GM21515 (cell line): ENCODE measurements around the gene MRPL44.

Experiments
- ATAC-seq: cut with Tn5 transposase; IDR thresholded peaks from one replicate; pipeline ENCODE4 v1.9.1; 2021; ENCODE audit not compliant: unreplicated experiment

The MRPL44 gene

GRCh38 chr2:223969856-223970255 lies 12.6 kb downstream of the MRPL44 start:
- no peak for ATAC-seq

DNA sequence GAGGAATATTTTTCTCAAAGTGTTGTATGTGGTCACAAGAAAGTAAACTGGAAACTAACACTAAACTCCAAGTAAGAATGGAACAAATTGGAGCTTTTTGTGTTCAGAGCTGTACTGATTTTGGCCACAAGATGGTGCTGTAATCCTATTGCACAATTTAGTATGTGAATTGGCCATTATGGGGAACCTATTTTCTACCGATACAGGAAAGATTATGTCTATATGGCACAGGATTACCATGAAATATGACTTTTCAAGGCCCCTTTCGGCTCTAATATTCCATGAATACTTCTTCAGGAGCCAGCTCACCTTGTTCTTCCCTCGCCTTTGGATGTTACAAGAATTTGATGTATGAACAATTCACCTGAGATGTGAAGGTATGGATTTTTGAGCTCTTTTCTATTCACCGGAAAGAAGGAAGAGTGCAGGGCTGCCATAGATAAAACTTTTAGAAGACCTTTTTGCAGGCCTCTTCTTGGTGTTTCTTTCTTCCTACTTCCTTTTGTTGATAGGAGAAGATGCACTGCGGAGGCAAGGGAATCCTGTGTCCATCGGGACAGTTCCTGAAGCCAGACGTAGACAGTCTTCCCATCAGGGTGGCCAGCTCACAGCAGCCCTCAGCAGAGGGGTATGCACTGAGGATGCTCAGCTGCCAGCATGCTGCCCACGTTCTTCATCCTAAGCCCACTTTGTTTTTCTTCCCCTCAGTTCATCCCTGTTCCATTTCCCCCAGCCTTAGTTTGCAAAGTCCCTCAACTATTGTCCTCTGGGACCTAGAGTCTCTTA lies 13.3 kb downstream of the MRPL44 start:
- peak; percentile 60 for ATAC-seq

GRCh38 chr2:223971731-223972130 lies 14.5 kb downstream of the MRPL44 start:
- no peak for ATAC-seq

DNA sequence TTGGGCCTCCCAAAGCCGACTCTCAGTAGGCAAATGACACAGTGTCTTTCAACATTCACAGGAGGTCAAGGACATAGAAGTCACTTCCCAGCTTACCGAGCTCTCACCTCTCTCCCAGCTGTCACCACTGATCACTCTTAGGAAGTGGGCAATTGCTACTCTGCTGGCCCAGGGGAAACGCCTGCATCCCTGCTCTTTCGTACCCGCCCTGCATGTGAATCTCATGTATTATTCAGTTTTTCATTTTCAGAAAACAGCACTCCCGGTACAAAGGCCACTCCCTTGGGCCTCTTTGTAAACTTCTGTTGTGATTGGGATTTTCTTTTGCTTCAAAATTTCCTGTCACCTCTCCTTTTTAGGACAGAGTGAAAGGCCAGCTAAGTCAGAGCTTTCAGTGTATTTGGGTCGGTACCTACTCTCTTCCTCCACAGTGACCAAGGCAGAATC lies 15.4 kb downstream of the MRPL44 start:
- ATAC-seq, result no peak

DNA sequence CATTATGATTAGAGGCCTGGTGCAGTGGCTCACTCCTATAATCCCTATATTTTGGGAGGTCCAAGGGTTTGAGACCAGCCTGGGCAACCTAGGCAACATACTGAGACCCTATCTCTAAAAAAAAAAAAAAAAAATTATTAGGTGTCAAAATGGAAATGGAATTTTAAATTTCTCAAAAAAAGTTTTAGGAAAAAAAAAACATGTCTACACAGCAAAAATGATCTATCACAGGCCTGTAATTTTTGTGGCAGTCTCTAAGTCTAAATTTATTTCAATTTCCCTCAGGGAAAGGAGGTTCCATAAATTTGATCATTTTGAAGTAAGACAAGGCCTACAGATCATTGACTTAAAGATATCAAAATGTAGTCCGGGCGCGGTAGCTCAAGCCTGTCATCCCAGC lies 16.3 kb downstream of the MRPL44 start:
- ATAC-seq, result no peak

- ATAC-seq, result no peak
Measured at GRCh38 chr2:223976635-223977226, 19.5 kb downstream of the MRPL44 start.

- no peak for ATAC-seq
Measured at GRCh38 chr2:223978451-223978850, 21.2 kb downstream of the MRPL44 start.

GRCh38 chr2:223979730-223980396 lies 22.6 kb downstream of the MRPL44 start:
- no peak for ATAC-seq

- ATAC-seq, result no peak
Measured at GRCh38 chr2:223980397-223980735, 23.1 kb downstream of the MRPL44 start.

DNA sequence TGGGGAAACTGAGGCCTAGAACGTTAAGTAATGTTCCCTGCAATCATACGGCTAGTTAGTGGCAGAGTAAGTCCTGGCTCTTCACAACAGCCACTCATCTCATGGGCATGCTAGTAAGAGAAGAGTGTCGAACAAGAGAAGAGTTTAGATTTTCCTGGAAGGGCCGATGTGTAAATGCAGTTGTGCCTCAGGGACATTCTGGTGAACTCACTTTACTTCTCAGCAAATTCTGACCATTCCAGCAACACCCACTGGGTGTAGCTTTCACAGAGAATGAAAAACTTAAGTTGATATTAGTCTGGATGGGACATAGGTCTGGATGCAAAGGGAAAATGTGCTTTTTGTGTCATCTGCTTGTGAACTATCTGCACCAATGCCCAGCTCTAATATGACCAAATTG lies 23.5 kb downstream of the MRPL44 start:
- ATAC-seq, result no peak

GRCh38 chr2:223981241-223981640 lies 24.0 kb downstream of the MRPL44 start:
- no peak for ATAC-seq

DNA sequence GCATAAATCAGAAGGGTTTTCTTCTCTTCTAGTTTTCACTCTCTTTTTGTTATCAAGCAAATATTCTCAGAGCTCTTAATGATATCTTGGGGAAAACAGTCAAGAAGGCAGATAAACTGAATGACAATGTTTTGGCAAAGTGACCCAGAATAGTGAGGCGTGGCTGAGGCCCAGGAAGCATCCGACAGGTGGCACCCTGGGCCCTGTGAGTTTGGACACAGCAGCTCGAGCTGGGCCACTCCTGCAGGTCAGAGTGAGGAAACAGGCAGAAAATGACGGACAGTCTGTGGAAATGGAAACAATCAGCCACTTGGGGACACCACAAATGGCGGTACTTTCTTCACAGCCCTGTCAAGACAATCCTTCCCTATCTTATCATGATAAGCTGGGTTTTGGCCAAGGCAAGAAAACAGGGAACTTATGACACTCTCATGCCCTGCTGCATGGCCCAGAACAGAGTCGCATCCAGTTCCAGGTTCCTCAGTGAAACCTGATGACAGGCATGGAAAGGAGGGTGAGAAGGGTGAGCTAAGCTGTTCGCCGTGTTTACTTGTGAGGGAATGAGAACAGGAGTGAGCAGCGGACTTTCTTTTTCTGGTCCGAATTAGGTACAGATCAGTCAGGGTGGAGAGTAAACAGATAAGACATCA lies 32.1 kb downstream of the MRPL44 start:
- ATAC-seq, result no peak

- ATAC-seq, result no peak
Measured at GRCh38 chr2:223989856-223990232, 32.6 kb downstream of the MRPL44 start.

DNA sequence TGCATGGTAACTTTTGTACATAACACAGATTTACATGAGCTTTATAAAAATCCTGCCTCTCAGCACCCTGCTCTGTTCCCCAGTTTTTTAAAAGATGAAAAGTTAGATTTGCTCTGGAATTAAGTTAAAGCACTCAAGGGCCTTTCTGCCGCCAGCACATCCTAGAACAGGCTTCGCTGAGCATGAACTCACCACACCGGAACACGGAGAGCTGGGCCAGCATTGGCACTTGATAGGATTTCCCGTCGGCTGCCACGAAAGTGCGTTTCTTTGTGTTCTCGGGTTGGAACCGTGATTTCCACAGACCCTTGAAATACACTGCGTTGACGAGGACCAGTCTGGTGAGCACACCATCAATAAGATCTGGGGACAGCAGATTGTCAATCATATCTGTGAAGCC lies 34.3 kb downstream of the MRPL44 start:
- no peak for ATAC-seq

GRCh38 chr2:223993634-223994232 lies 36.5 kb downstream of the MRPL44 start:
- ATAC-seq, result peak; percentile 83

DNA sequence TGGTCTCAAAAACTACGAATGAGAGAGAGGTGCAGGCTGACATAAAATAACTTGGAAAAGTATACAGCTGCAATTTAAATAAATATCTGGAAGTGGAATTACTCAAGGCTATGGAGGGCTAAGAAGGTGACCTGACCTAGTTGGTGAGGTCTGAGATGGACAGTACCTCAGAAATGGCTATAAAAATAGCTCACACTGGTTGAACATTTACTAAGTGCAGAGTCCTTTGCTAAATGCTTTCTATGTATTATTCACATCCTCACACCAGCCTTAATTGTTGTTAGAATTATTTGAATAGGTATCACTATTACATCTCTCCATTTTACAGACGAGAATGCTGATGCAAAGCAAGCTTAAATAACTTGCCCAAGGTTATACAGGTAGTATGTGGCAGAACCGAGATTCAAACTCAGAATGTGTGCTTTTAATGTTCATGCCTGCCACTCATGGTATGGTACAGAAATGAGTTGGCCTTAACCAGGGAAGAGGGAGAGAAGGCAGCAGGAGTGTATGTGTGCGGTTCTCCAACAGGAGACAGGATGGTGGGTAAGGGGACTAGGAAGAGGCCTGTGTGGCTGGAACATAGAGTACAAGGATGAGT lies 37.4 kb downstream of the MRPL44 start:
- no peak for ATAC-seq

- no peak for ATAC-seq
Measured at GRCh38 chr2:223995569-223995968, 38.3 kb downstream of the MRPL44 start.

GRCh38 chr2:223996391-223996790 lies 39.1 kb downstream of the MRPL44 start:
- ATAC-seq, result no peak

GRCh38 chr2:223997938-223998337 lies 40.7 kb downstream of the MRPL44 start:
- no peak for ATAC-seq

DNA sequence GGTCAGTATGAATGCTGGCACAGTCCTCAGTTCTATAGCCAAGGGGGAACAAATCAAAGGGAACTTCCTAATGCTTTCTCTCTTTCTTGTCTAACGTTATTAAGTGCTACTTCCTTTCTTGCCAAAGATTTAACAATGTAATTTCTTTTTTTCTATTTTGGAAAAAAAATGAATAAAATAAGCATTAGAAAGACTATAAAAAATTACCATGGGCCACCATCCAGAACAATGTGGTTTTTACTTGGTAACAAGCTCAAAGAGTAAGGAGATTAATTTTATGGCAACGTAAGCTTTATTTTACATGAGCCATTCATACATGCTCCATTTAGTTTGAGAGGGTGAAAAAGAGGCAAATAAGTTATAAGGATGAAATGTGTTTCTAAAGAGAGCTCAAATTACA lies 41.7 kb downstream of the MRPL44 start:
- ATAC-seq, result no peak

DNA sequence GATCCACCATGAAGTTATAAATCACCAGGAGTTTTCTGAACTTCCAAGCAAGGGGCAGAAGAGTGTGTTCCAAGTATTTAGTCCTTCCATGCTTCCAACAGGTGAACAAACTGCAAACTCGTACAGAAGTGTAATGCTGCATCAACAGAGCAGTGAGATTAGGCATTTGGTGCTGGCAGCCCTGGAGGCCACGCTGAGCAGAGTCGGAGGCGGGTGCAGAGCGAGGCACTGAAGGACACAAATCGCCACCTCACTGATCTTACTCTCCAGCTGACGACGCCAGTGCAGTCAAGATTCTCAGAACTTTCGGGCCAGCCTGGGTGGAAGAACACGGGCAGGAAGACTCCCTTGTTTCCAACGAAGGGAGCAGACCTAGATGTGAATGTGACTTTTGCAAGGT lies 42.6 kb downstream of the MRPL44 start:
- no peak for ATAC-seq
